ENCODE data around the gene ZBTB17. TPM values are rescaled to one million over a fixed set of nuclear protein-coding genes. Genes with fewer than 3 reads are reported as not detected.

The ZBTB17 gene
- total RNA-seq, 2 donors from 2014 or later: 14.8 to 27.5 TPM

DNA sequence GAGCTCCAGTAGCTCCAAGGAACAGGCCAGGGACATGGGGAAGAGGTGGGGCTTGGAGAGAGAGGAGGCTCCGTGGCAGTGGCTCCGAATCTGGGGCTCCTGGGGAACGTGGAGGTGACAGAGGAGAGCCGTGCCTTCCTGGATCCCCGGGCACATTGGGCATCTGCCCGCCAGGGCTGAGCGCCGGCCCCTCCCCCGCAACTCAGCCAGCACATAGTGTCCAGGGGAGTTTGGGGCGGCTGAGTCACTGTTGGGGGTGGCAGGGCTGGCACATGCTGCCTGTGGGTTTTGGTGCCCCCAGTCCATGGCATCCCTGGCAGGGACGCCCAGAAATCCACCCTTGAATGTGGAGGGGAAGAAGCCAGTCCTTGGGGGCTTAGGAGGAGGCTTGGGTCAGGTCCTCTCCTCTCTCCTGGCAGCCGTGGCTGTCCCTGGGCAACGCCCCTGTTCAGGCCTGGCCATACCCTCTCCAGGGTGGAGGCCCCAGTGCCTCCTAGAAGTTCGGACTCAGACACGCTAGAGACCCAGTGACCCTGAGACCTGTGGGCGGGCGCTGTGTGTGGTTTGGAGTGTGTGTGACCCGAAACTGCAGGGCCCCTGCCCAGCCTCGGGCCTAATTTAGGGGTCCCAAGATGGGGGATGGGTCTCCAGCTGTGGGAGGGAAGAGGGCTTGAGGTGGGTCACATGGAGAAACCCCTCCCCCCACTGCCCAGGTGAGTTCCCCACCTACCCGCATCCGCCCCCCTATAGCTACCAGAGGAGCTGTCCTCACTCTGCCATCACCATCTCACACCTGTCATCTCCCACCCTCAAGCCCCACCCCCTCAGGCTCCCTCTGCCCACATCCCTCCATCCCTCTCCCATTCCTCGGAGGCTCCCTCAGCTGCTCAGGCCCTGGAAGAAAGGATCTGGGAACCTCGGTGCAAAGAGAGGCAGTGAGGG, 40.3 kb upstream of the ZBTB17 start:
- Histone ChIP-seq H3K27me3 (no peaks in the 10 kb centered on the region), H3K27ac (peak overlapping the region; percentile 93 to 94), H3K9me3 (no peaks in the 10 kb centered on the region), H3K36me3 (peaks cover 31% of the 10 kb centered on the region), H3K4me3 (peak overlapping the region; percentile 60 to 68), H3K4me1 (peaks cover 0 to 64% of the 10 kb centered on the region in 2 donors)
- TF ChIP-seq, protein P1, sequence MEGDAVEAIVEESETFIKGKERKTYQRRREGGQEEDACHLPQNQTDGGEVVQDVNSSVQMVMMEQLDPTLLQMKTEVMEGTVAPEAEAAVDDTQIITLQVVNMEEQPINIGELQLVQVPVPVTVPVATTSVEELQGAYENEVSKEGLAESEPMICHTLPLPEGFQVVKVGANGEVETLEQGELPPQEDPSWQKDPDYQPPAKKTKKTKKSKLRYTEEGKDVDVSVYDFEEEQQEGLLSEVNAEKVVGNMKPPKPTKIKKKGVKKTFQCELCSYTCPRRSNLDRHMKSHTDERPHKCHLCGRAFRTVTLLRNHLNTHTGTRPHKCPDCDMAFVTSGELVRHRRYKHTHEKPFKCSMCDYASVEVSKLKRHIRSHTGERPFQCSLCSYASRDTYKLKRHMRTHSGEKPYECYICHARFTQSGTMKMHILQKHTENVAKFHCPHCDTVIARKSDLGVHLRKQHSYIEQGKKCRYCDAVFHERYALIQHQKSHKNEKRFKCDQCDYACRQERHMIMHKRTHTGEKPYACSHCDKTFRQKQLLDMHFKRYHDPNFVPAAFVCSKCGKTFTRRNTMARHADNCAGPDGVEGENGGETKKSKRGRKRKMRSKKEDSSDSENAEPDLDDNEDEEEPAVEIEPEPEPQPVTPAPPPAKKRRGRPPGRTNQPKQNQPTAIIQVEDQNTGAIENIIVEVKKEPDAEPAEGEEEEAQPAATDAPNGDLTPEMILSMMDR (IDR thresholded peaks at IDR 0.05): no peak
- no peak for DNase-seq (ENCODE audit: low spot score)

DNA sequence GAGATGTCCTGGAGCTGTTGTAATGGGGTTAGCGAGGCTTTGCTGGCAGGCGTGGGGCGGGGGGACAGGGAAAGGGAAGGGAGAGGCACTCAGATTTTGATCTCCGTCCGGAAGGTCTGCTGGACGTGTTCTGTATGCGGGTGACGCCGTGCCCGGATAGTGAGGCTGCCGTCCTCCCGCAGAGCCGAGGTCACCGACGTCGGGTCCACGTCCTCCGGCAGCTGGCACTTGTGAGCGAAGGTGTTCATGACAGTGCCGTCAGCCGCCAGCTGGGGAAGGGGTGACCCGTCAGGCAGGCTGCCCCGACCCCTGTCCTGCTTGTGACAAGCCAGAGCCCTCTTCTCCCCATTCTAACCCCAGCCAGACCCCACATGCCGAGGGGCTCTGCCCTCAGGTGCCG, 39.6 kb upstream of the ZBTB17 start:
- H3K4me1 ChIP-seq: peaks cover 0 to 62% of the 10 kb centered on the region in 2 donors
- no peaks in the 10 kb centered on the region for H3K9me3 ChIP-seq
- peak overlapping the region; percentile 93 to 94 for H3K27ac ChIP-seq
- no peaks in the 10 kb centered on the region for H3K27me3 ChIP-seq
- TF ChIP-seq, protein P1 (IDR thresholded peaks at IDR 0.05): no peak
- peaks cover 31% of the 10 kb centered on the region for H3K36me3 ChIP-seq
- DNase-seq (ENCODE audit: low spot score): no peak
- H3K4me3 ChIP-seq: peak overlapping the region; percentile 60 to 68

DNA sequence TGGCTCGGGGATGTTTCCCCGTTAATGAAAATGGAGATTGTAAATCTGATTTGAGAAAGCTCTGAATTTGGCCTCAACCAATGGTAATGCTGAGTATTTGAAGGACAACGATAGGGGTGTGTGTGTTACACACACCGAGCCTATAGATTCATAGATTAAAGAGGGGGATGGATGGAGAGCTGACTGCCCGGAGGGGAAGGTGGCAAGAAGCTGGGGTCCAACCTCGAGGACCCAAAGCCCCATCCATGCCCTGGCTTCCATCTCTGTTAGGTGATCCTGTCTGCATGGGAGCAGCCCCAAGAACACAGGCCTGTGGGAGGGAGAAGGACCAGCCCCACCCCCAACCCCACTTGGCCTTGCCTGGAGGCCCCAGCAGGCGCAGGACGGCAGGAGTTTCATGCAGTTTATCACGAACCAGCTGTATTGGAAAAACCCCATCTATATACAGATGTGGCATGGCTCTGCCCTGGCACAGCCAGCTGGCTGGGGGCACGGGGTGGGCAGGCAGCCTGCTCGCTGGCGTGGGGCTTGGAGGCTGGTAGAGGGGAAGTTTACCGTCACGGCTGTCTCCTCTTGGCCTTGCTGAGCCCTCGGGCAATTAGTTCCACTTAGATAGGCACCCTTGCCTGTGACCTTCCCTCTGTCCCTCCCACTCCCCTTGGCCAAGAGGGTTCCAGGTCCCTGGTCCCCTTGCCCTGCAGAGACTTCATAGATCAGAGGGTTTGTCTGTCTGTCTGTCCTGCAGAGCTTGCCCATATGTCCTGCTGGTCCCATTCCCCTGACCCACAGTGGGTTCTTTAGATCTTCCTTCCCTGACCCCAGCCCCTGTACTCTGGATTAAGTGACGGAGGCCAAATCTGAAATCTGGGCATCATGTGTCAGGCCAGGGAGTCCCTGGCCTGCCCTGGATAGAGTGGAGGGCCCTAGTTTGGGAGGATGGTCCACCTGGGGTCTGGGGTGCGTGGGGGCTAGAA, 38.9 kb upstream of the ZBTB17 start:
- Histone ChIP-seq H3K27ac (peak overlapping the region; percentile 93 to 94), H3K4me1 (peaks cover 0 to 55% of the 10 kb centered on the region in 2 donors), H3K9me3 (no peaks in the 10 kb centered on the region), H3K36me3 (peaks cover 31% of the 10 kb centered on the region), H3K4me3 (peak overlapping the region; percentile 60 to 68), H3K27me3 (no peaks in the 10 kb centered on the region)
- TF ChIP-seq, protein P1 (IDR thresholded peaks at IDR 0.05): no peak
- no peak for DNase-seq (ENCODE audit: low spot score)

DNA sequence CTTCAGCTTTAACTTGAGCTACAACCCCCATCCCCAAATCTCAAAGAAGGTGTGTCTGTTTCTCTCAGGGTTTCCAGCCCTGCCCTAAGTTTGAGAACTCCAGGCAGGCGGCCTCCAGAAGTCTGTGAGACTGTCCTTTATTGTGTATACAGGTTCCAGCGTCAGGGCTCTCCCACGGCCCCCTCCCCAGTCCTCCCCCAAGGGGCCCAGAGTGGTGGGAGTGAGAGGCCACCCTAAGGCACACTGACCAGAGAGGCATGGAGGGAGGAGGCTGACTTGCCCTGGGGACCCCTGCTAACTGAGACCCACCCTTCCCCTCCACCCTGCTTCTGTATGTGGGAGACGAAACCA, 38.0 kb upstream of the ZBTB17 start:
- H3K36me3 ChIP-seq: peaks cover 31% of the 10 kb centered on the region
- H3K27me3 ChIP-seq: no peaks in the 10 kb centered on the region
- peak overlapping the region; percentile 93 to 94 for H3K27ac ChIP-seq
- no peak for DNase-seq (ENCODE audit: low spot score)
- peak overlapping the region; percentile 60 to 68 for H3K4me3 ChIP-seq
- H3K9me3 ChIP-seq: no peaks in the 10 kb centered on the region
- TF ChIP-seq, protein P1 (IDR thresholded peaks at IDR 0.05): no peak
- H3K4me1 ChIP-seq: peaks cover 0 to 46% of the 10 kb centered on the region in 2 donors

DNA sequence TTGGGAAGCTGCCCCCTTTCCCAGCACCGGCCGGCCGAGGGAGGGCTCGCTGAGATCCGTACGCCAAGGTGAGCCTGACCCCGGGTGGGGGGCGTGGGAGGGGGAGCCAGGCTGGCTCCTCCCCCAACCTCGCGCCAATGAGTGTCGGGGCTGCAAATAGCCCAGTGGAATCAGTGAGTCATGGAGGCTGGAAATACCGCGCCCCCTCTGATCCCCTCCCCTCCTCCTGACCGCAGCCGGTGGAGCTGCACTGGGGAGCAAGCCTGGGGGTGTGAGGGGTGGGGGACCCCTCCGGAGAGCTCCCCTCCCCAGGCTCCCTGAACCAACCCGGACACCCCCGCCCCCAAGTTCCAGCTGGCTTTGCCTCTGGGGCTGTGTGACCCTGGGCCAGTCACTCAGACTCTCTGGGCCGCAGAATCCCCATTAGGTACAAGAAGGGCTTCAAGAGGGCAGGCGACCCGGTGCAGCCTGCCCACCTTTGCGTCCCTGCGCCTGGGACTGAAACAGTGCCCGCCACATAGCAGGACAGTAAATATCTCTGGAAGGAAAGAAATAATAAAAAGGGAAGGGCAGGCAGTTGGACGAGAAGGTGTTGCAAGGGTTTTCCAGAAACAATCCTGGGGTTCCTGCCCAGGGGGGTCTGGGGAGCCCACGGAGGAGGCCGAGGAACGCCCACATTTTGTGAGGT, 37.5 kb upstream of the ZBTB17 start:
- H3K4me1 ChIP-seq: peaks cover 0 to 41% of the 10 kb centered on the region in 2 donors
- H3K36me3 ChIP-seq: peaks cover 31% of the 10 kb centered on the region
- H3K9me3 ChIP-seq: no peaks in the 10 kb centered on the region
- H3K27ac ChIP-seq: peak overlapping the region; percentile 93 to 94
- H3K27me3 ChIP-seq: no peaks in the 10 kb centered on the region
- H3K4me3 ChIP-seq: peak overlapping the region; percentile 60 to 68
- TF ChIP-seq, protein P1 (IDR thresholded peaks at IDR 0.05): no peak
- DNase-seq (ENCODE audit: low spot score): peak; percentile 82

Data from right atrium auricular region (tissue), 2 donors.